Activated T-cell treated with anti-CD3 and anti-CD28 coated beads, Interleukin-2, amount 50 U/mL, for 72 hours (primary cell): Measurements from ENCODE around the gene KCNT1. TPM values are rescaled to one million over a fixed set of nuclear protein-coding genes. Genes with fewer than 3 reads are reported as not detected.

Experiments used
- ATAC-seq, 2 donors: fragments of 150-1000 bp; cut with Tn5 transposase; replicated peaks in 1 of 2; 2 replicates each; pipeline ENCODE4 v1.10.0; 2021; ENCODE audit warnings: moderate library complexity in 2 of 2, mild to moderate bottlenecking in 1 of 2
- DNase-seq, 2 donors: peaks; one replicate each; pipeline ENCODE4 v3.0.0; 2021 to 2022; ENCODE audit warnings: mixed read lengths in 1 of 2
- H3K27ac Mint-ChIP-seq: one replicate; pipeline ENCODE4 v1.8.0; 2022; ENCODE audit warnings: mild to moderate bottlenecking, moderate library complexity, mixed read lengths
- H3K27me3 Mint-ChIP-seq: one replicate; pipeline ENCODE4 v1.8.0; 2022; ENCODE audit warnings: low read depth, mixed read lengths
- H3K36me3 Mint-ChIP-seq, 2 donors: one replicate each; pipeline ENCODE4 v1.8.0; 2022; ENCODE audit warnings: mixed read lengths in 2 of 2, mild to moderate bottlenecking in 1 of 2; ENCODE audit not compliant: insufficient read depth in 2 of 2
- H3K4me1 Mint-ChIP-seq: one replicate; pipeline ENCODE4 v1.8.0; 2022; ENCODE audit warnings: low read depth, mixed read lengths
- H3K4me3 Mint-ChIP-seq, 2 donors: one replicate each; pipeline ENCODE4 v1.8.0; 2022; ENCODE audit warnings: mild to moderate bottlenecking in 2 of 2, mixed read lengths in 2 of 2, moderate library complexity in 2 of 2
- H3K9me3 Mint-ChIP-seq, 2 donors: one replicate each; pipeline ENCODE4 v1.8.0; 2022; ENCODE audit warnings: mixed read lengths in 2 of 2
- total RNA-seq, 2 donors: library from RNA; stranded (reverse); gene quantifications; one replicate each; pipeline ENCODE4 v1.2.3, GENCODE V29; 2022

KCNT1 gene
- total RNA-seq, 2 donors from 2014 or later: not detected

DNA sequence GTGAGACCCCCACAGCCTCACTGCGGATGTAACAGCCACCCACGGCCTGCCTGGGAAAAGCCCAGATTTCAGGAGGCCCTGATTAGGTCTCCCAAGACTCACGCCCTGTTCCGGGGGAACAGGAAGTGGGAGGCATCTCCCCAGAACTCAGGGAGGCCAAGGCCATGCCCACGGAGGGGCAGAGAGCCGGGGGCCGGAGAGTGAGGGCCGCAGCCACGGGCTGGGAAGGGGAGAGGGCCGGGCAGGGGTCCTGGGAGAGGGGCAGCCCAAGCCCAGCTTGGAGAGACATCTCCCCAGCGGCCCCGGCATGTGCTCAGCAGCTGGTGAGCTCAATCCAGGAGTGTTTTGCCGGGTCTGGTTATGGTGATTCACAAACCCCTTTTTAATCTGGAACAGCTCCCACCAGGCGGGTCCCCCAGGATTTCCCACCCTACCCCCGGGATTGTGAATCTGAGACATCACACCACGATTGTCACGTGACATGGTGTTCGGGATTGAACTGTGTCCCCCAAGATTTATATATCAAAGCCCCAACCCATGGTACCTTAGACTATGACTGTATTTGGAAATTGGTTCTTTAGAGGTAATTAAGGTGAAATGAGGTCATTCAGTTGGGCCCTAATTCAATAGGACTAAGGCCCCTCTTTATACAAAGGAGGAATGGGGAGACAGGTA lies 26.6 kb downstream of the KCNT1 start:
- Mint-ChIP-seq H3K4me1 (no peaks in the 10 kb centered on the region), H3K27me3 (no peaks in the 10 kb centered on the region)

DNA sequence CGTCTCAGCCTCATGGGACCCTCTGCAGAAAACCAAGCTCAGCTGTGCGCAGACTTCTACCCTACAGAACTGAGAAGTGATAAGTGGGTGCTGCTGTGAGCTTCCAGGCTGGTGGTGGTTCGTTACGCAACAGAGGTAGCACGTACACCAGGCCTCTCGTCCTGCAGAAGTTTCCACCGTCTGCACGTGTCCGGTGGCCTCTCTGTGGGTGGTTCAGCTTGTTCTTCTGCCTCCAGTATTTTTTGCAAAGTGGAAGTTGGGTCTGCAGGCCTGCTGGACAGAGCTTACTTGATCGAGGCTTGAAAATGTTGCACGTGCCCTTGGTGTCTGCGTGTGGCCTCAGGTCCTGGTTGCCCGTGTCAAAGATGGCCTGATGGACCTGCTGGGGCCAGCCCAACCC lies 27.5 kb downstream of the KCNT1 start:
- H3K27ac Mint-ChIP-seq: no peak overlapping the region
- no peaks in the 10 kb centered on the region for H3K27me3 Mint-ChIP-seq
- H3K4me1 Mint-ChIP-seq: no peaks in the 10 kb centered on the region
- no peak for DNase-seq
- H3K4me3 Mint-ChIP-seq: no peak overlapping the region
- peaks cover 4 to 11% of the 10 kb centered on the region in 2 donors for H3K36me3 Mint-ChIP-seq
- peaks cover 2 to 14% of the 10 kb centered on the region in 2 donors for H3K9me3 Mint-ChIP-seq
- no peak for ATAC-seq

More for the DNA sequence above, 26.6 kb downstream of the KCNT1 start:
- no peak overlapping the region for H3K27ac Mint-ChIP-seq
- H3K9me3 Mint-ChIP-seq: peaks cover 1 to 14% of the 10 kb centered on the region in 2 donors
- H3K36me3 Mint-ChIP-seq: peaks cover 4 to 11% of the 10 kb centered on the region in 2 donors
- H3K4me3 Mint-ChIP-seq: no peak overlapping the region
- ATAC-seq (no peak), DNase-seq (no peak)

GRCh38 chr9:135731454-135731853 lies 29.5 kb downstream of the KCNT1 start:
- H3K27ac Mint-ChIP-seq: no peak overlapping the region
- H3K27me3 Mint-ChIP-seq: no peaks in the 10 kb centered on the region
- peaks cover 2 to 14% of the 10 kb centered on the region in 2 donors for H3K9me3 Mint-ChIP-seq

DNA sequence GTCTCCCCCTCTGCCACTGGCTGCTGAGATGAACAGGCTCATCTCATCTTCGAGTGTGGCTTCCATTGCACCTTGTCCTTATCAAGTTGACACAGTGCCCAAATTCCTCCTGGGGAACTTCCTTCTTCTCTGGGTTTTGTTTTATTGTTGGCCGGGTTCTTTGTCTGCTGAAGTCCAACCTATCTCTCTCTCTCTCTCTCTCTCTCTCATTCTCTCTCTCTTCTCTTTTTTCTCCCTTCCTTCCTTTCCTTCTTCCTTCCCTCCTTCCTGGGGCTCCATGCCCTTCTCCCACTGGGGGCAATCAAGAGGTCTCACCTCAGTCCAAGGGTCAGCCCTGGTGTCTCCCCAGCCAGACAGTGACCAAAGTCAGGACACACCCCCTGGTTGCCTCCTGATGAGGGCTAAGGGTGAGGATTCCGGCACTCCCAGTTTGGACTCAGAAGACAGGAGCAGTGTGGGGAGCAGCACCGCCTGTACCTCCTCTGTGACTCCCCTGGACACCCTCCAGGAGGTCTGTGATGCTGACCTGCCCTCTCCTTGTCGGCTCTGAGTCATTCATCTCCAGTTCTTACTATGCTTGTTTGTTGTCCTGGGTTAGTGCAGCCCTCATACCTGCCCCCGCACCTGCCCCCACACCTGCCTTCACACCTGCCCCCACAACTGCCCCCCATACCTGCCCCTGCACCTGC lies 30.7 kb downstream of the KCNT1 start:
- Mint-ChIP-seq H3K36me3 (peaks cover 4 to 11% of the 10 kb centered on the region in 2 donors), H3K27me3 (peaks cover 5% of the 10 kb centered on the region), H3K9me3 (peaks cover 2 to 14% of the 10 kb centered on the region in 2 donors), H3K27ac (no peak overlapping the region), H3K4me3 (no peak overlapping the region), H3K4me1 (no peaks in the 10 kb centered on the region)
- no peak for ATAC-seq
- DNase-seq: no peak

More at GRCh38 chr9:135731454-135731853, 29.5 kb downstream of the KCNT1 start:
- no peak for DNase-seq
- Mint-ChIP-seq H3K4me3 (no peak overlapping the region), H3K4me1 (no peaks in the 10 kb centered on the region), H3K36me3 (peaks cover 4 to 11% of the 10 kb centered on the region in 2 donors)
- no peak for ATAC-seq

- ATAC-seq (no peak), DNase-seq (no peak)
- no peaks in the 10 kb centered on the region for H3K4me1 Mint-ChIP-seq
- no peak overlapping the region for H3K4me3 Mint-ChIP-seq
- H3K27ac Mint-ChIP-seq: no peak overlapping the region
- H3K36me3 Mint-ChIP-seq: peaks cover 4 to 11% of the 10 kb centered on the region in 2 donors
- peaks cover 5% of the 10 kb centered on the region for H3K27me3 Mint-ChIP-seq
- H3K9me3 Mint-ChIP-seq: peaks cover 2 to 14% of the 10 kb centered on the region in 2 donors
Measured at GRCh38 chr9:135734616-135735144, 32.7 kb downstream of the KCNT1 start.

GRCh38 chr9:135736272-135736978 lies 34.4 kb downstream of the KCNT1 start:
- Mint-ChIP-seq H3K4me1 (no peaks in the 10 kb centered on the region), H3K36me3 (peaks cover 4 to 8% of the 10 kb centered on the region in 2 donors), H3K9me3 (peaks cover 2 to 10% of the 10 kb centered on the region in 2 donors), H3K4me3 (no peak overlapping the region), H3K27me3 (peaks cover 5% of the 10 kb centered on the region), H3K27ac (no peak overlapping the region)
- DNase-seq: no peak
- no peak for ATAC-seq

DNA sequence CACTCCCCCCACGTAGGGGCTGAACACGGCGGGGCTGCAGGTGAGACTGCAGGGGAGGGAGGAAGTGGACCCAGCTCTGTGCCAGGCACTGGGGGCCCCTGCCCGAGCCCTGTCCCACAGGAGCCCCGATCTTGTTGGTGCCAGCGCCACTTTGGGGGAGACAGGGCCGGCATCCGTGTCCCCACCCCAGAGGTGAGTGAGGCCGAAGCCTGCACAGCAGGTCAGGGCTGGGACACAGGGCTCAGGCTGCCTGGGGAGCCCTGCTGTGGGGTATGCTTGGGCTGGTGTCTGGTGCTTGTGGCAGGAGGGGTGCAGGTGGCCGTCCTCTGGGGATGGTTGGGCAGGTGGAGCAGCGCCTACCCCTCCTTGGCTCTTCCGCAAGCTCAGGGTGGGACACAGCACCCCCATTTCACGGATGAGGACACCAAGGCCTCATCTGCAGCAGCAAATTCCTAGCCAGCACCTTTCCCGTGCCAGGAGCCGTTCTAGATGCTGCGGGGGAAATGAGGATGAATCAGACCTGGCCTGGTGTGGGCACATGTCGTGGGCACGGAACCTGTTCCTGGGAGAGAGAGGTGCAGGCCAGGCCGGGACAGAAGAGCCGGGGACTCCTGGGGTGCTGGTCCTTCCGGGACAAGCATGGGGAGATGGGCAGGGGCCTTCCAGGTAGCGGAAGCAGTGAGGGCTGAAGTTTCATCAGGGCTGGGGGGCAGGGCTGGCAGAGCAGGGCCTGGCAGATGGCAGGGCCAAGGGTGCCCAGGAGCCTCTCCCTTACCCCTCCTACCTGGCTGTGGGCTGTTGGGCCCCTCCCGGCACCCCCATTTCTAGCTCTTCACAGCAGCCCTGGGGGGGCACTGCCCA lies 35.2 kb downstream of the KCNT1 start:
- Mint-ChIP-seq H3K4me3 (no peak overlapping the region), H3K9me3 (peaks cover 2 to 7% of the 10 kb centered on the region in 2 donors), H3K4me1 (no peaks in the 10 kb centered on the region), H3K36me3 (peaks cover 4% of the 10 kb centered on the region in 2 donors), H3K27me3 (peaks cover 5% of the 10 kb centered on the region), H3K27ac (no peak overlapping the region)
- ATAC-seq (no peak), DNase-seq (no peak)

DNA sequence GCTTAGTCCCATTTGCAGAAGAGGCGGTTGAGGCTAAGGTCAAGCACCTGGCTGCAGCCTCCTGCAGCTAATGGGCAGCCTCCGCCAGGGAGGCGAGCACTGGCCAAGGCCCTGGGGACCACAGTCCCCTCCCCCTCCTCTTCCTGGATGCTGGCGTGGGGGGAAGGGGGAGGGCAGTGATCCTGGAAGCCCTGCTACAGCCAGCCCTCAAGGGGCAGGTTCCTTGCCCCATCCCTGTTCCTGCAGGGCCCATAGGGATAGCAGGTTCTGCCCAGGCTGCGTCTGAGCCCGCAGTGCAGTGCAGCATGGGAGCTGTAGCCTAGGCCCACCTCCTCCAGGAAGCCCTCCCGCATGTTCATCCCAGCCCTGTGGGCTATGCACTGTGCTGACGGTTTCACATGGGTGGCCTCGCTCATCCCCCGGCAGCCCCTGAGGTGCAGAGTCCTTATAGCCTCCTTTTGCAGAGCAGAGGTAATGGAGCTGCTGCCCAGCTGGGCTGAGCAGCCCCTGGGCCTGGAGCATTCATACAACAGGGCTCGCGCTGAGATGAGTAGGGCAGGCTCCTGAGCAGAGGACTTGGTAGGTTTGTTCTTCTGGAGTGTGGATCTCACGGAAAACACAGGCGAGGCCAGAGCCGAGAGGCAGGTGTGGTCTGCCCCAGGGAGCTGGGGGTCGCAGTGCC lies 36.0 kb downstream of the KCNT1 start:
- Mint-ChIP-seq H3K27ac (no peak overlapping the region), H3K4me3 (no peak overlapping the region), H3K4me1 (no peaks in the 10 kb centered on the region), H3K27me3 (peaks cover 5% of the 10 kb centered on the region), H3K36me3 (no peaks in the 10 kb centered on the region), H3K9me3 (peaks cover 2% of the 10 kb centered on the region in 2 donors)
- DNase-seq: no peak
- no peak for ATAC-seq

DNA sequence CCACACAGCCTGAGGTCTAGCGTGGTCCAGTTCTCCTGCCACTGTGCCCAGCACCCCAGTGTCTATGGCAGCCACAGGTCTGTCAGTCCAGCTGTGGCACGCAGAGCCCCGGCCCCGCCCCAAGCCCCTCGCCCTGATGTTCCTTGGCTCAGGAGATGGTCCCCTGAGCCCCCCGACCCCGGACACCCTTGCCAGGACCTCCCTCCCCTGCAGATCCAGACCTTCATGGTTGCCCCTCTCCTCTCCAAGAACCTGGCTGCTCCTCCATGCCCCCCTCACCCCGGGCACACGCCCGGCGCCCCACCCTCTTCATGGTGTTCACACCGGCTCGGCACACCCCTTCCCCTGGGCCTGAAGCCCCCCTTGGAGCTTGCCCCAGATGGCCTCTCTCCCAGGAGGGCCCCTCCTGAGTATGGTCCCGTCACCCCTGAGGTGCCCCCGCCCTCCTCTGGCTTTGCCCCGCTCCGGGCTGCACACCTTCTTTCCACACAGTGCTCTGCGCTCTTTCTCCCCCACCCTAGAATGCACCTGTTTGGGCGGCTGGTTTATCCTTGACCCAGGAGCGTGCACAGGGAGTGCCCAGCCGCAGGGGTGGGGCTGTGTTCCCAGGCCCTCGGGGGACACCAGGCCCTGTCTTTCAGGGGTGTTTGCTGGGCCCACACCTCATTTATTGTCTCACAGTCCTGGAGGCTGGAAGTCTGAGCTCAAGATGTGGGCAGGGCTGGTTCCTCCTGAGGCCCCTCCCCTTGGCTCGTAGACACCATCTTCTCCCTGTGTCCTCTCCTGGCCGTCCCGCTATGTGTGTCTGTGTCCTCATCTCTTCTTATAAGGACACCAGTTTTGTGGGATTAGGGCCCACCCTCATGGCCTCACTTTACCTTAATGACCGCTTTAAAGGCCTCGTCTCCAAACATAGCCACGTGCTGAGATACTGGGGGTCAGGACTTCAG lies 37.6 kb downstream of the KCNT1 start:
- DNase-seq (no peak), ATAC-seq (no peak)
- H3K27ac Mint-ChIP-seq: no peak overlapping the region
- no peaks in the 10 kb centered on the region for H3K36me3 Mint-ChIP-seq
- peaks cover 5% of the 10 kb centered on the region for H3K27me3 Mint-ChIP-seq
- H3K9me3 Mint-ChIP-seq: no peaks in the 10 kb centered on the region
- H3K4me1 Mint-ChIP-seq: no peaks in the 10 kb centered on the region
- no peak overlapping the region for H3K4me3 Mint-ChIP-seq

DNA sequence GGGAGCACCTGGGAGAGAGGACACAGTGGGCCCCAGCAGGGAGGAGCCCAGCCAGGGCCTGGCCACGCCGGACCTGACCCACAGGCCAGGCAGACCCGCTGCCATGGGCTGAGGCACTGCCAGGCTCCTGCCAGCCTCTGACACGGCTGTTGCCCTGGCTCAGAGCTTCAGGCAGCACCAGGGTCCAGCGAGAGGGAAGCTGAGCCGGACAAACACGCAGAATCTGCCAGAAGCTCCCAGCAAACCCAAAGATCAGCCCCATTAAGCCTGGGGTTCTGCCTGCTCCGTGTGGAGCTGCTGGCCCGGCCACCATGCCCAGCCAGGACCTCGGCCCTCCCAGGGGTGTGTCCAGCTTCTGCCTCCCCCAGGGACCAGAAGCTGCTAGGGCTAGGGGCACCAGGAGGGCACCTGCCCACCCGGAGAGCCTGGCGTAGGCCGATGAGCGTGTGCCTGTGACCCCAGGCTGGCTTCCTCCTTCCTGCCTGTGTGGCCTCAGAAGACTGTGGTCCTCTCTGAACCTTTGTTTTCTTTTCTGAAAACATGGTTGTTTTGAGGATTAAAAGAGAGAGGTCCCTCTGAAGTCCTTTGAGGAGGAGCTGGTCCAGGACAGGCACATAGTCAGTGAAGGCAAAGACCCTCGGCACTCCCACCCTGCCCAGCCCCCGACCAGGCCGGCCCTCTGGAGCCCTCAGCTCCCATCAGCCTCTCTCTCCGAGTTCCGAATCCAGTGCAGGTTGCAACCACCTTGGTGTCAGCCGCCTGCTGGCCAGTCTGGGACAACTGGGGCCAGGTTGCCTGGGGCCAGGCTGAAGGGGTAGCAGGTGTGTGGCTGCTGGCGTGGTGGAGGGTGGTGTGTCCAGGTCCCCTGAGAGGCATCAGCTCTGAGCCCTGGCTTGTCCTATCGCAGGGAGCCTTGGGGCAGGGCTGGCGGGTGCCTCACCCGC lies 39.6 kb downstream of the KCNT1 start:
- DNase-seq (no peak), ATAC-seq (no peak)
- Mint-ChIP-seq H3K4me3 (no peak overlapping the region), H3K27me3 (peaks cover 5% of the 10 kb centered on the region), H3K9me3 (no peaks in the 10 kb centered on the region), H3K4me1 (no peaks in the 10 kb centered on the region), H3K27ac (no peak overlapping the region), H3K36me3 (no peaks in the 10 kb centered on the region)
